CD14-positive monocyte (primary cell): ENCODE data around the gene PPP1R17. TPM values are rescaled to one million over a fixed set of nuclear protein-coding genes. Genes with fewer than 3 reads are reported as not detected.

ENCODE experiments used
- DNase-seq, 3 donors: peaks; one replicate each; pipeline ENCODE4 v3.0.0-alpha.2; 2011 to 2022
- H2AFZ ChIP-seq: 2 replicates; pipeline ENCODE4 v1.6.0; 2012; ENCODE audit warnings: mild to moderate bottlenecking, low read depth, low read length, inconsistent platforms; ENCODE audit not compliant: insufficient read depth, poor library complexity, severe bottlenecking
- H3K27ac ChIP-seq, 2 donors: 1 replicate in 1 of 2; 2 replicates in 1 of 2; pipeline ENCODE4 v1.5.1; 2012 to 2013; ENCODE audit warnings: low read length in 2 of 2, control low read depth in 1 of 2, inconsistent platforms in 1 of 2, low read depth in 1 of 2, mild to moderate bottlenecking in 1 of 2
- H3K27me3 ChIP-seq, 2 donors: one replicate each; pipeline versions ENCODE4 v1.6.0 to v1.6.1; 2011 to 2013; ENCODE audit warnings: low read length in 2 of 2; ENCODE audit not compliant: control insufficient read depth in 2 of 2, insufficient read depth in 2 of 2
- H3K36me3 ChIP-seq, 2 donors: replicated peaks in 1 of 2; 1 replicate in 1 of 2; 2 replicates in 1 of 2; pipeline versions ENCODE4 v1.5.1 to v1.6.1; 2012 to 2013; ENCODE audit warnings: low read length in 2 of 2, control low read depth in 1 of 2, inconsistent platforms in 1 of 2, mild to moderate bottlenecking in 1 of 2; ENCODE audit not compliant: insufficient read depth in 2 of 2, control insufficient read depth in 1 of 2
- H3K4me1 ChIP-seq, 2 donors: 1 replicate in 1 of 2; 2 replicates in 1 of 2; pipeline versions ENCODE4 v1.5.1 to v1.6.1; 2012 to 2013; ENCODE audit warnings: low read length in 2 of 2, control low read depth in 1 of 2, inconsistent platforms in 1 of 2, mild to moderate bottlenecking in 1 of 2, moderate library complexity in 1 of 2; ENCODE audit not compliant: insufficient read depth in 2 of 2, control insufficient read depth in 1 of 2
- H3K4me2 ChIP-seq: replicated peaks from 2 replicates; pipeline ENCODE3; 2012; ENCODE audit warnings: low read length, moderate library complexity, mild to moderate bottlenecking; ENCODE audit not compliant: poor library complexity, severe bottlenecking; ENCODE audit errors: extremely low read depth
- H3K4me3 ChIP-seq, 3 experiments: fragments of 200-600 bp in 1 of 3; sonication (generic) in 1 of 3; replicated peaks in 1 of 3; 1 replicate in 2 of 3; 2 replicates in 1 of 3; pipeline ENCODE4 v1.5.1; 2011 to 2013; ENCODE audit warnings: low read length in 3 of 3, mild to moderate bottlenecking in 3 of 3, control low read depth in 2 of 3, low read depth in 2 of 3, inconsistent platforms in 1 of 3, moderate library complexity in 1 of 3
- H3K79me2 ChIP-seq: 2 replicates; pipeline ENCODE4 v1.6.0; 2012; ENCODE audit warnings: mild to moderate bottlenecking, control low read depth, inconsistent platforms, low read length, moderate library complexity; ENCODE audit not compliant: insufficient read depth
- H3K9ac ChIP-seq: 2 replicates; pipeline ENCODE4 v1.6.0; 2017; ENCODE audit warnings: low read length, mild to moderate bottlenecking; ENCODE audit not compliant: insufficient read depth, poor library complexity, severe bottlenecking
- H3K9me3 ChIP-seq, 2 donors: replicated peaks in 1 of 2; 1 replicate in 1 of 2; 2 replicates in 1 of 2; pipeline versions ENCODE4 v1.5.1 to v1.6.1; 2012 to 2013; ENCODE audit warnings: low read length in 2 of 2, control low read depth in 1 of 2; ENCODE audit not compliant: control insufficient read depth in 1 of 2, insufficient read depth in 1 of 2
- H4K20me1 ChIP-seq: 2 replicates; pipeline ENCODE4 v1.6.0; 2012; ENCODE audit warnings: mild to moderate bottlenecking, low read length, control low read depth, moderate library complexity; ENCODE audit not compliant: insufficient read depth
- H3K27ac Mint-ChIP-seq, 7 donors: one replicate each; pipeline ENCODE4 v1.8.0; 2020; ENCODE audit warnings: mild to moderate bottlenecking in 7 of 7, mixed read lengths in 7 of 7, moderate library complexity in 6 of 7, inconsistent platforms in 2 of 7
- H3K27me3 Mint-ChIP-seq, 3 donors: one replicate each; pipeline ENCODE4 v1.8.0; 2021 to 2022; ENCODE audit warnings: low read depth in 3 of 3, mild to moderate bottlenecking in 3 of 3, mixed read lengths in 3 of 3, moderate library complexity in 3 of 3, inconsistent platforms in 1 of 3
- H3K36me3 Mint-ChIP-seq, 2 donors: one replicate each; pipeline ENCODE4 v1.8.0; 2020; ENCODE audit warnings: mixed read lengths in 2 of 2, inconsistent platforms in 1 of 2, mild to moderate bottlenecking in 1 of 2
- H3K4me1 Mint-ChIP-seq: one replicate; pipeline ENCODE4 v1.8.0; 2020; ENCODE audit warnings: mild to moderate bottlenecking, mixed read lengths
- H3K4me3 Mint-ChIP-seq, 2 donors: one replicate each; pipeline ENCODE4 v1.8.0; 2020; ENCODE audit warnings: mild to moderate bottlenecking in 2 of 2, mixed read lengths in 2 of 2, moderate library complexity in 1 of 2
- H3K9me3 Mint-ChIP-seq, 7 donors: one replicate each; pipeline ENCODE4 v1.8.0; 2020 to 2022; ENCODE audit warnings: mixed read lengths in 7 of 7, mild to moderate bottlenecking in 6 of 7, moderate library complexity in 6 of 7, inconsistent platforms in 2 of 7
- CTCF ChIP-seq: fragments of 200-600 bp; IDR thresholded peaks from one replicate; pipeline ENCODE4 v1.8.0; 2022; ENCODE audit warnings: antibody characterized with exemption, mild to moderate bottlenecking
- WGBS: methylation state at CpG from one replicate; pipeline ENCODE4 v1.1.5; 2013; ENCODE audit warnings: missing lambda C conversion rate; ENCODE audit not compliant: insufficient coverage; 5-methylcytosine and 5-hydroxymethylcytosine counted together
- intact Hi-C, 2 donors: fragments of 100-400 bp; cut with micrococcal nuclease; formaldehyde crosslinking; loops; one replicate each; pipeline versions ENCODE4 v1.15.0 to v1.15.1; 2023
- polyA plus RNA-seq, 3 donors: library from polyadenylated mRNA; depleted of rRNA in 1 of 3; unstranded in 2 of 3; stranded (reverse) in 1 of 3; fragments of 300-500 nt in 2 of 3; fragments of >200 nt in 1 of 3; fragmentation: Illumina TruSeq in 2 of 3; gene quantifications; 1 replicate in 2 of 3; 2 replicates in 1 of 3; pipeline ENCODE4 v1.2.3, GENCODE V29; 2012 to 2021

PPP1R17 gene
- polyA plus RNA-seq, 3 donors: 0.20 to 2.0 (median 0.85) TPM

- Histone ChIP-seq H3K36me3 (no peaks in the 10 kb centered on the region), H3K9ac (no peak overlapping the region), H3K27me3 (peaks cover 0 to 7% of the 10 kb centered on the region in 2 donors), H3K4me3 (no peak overlapping the region), H2AFZ (no peak overlapping the region), H3K27ac (no peak overlapping the region), H3K4me1 (peaks cover 36 to 40% of the 10 kb centered on the region in 2 donors), H3K9me3 (peaks cover 0 to 3% of the 10 kb centered on the region in 2 donors), H4K20me1 (no peaks in the 10 kb centered on the region), H3K79me2 (no peaks in the 10 kb centered on the region), H3K4me2 (no peak overlapping the region)
- Mint-ChIP-seq H3K4me1 (peaks cover 32% of the 10 kb centered on the region), H3K4me3 (no peak overlapping the region), H3K36me3 (no peaks in the 10 kb centered on the region), H3K9me3 (peaks cover 0 to 8% (median 0%) of the 10 kb centered on the region in 7 donors), H3K27me3 (peaks cover 2 to 17% (median 10%) of the 10 kb centered on the region in 3 donors), H3K27ac (no peak overlapping the region)
- intact Hi-C loops: loop anchor here in 1 of 2 donors (5.0 kb wide), 1 partner anchor 33 kb away; no protein-coding TSS in a partner anchor
- TF ChIP-seq CTCF: no peak
- no peak for DNase-seq
Observed at GRCh38 chr7:31669461-31669860, 17.6 kb upstream of the PPP1R17 start.

- Mint-ChIP-seq H3K4me3 (no peak overlapping the region), H3K27ac (no peak overlapping the region), H3K36me3 (no peaks in the 10 kb centered on the region), H3K9me3 (peaks cover 0 to 5% (median 0%) of the 10 kb centered on the region in 7 donors), H3K4me1 (peaks cover 1% of the 10 kb centered on the region), H3K27me3 (peaks cover 16 to 32% (median 20%) of the 10 kb centered on the region in 3 donors)
- H3K9ac ChIP-seq: no peak overlapping the region
- H3K27me3 ChIP-seq: peaks cover 5% of the 10 kb centered on the region in 2 donors
- no peak for TF ChIP-seq CTCF
- no peak overlapping the region for H3K4me3 ChIP-seq
- no peaks in the 10 kb centered on the region for H4K20me1 ChIP-seq
- H2AFZ ChIP-seq: no peak overlapping the region
- no peaks in the 10 kb centered on the region for H3K9me3 ChIP-seq
- 97% methylated on average over 8 of the region's 12 CpGs for WGBS
- H3K79me2 ChIP-seq: no peaks in the 10 kb centered on the region
- H3K36me3 ChIP-seq: no peaks in the 10 kb centered on the region
- no peak overlapping the region for H3K4me2 ChIP-seq
- no peak overlapping the region for H3K27ac ChIP-seq
- intact Hi-C loops: no loop called here
- no peak for DNase-seq
- no peaks in the 10 kb centered on the region for H3K4me1 ChIP-seq
Observed at GRCh38 chr7:31679574-31680305, 7.3 kb upstream of the PPP1R17 start.
